HepG2 (cell line): ENCODE data around the gene PM20D1. TPM values are rescaled to one million over a fixed set of nuclear protein-coding genes. Genes with fewer than 3 reads are reported as not detected.
"Not testable (repeated sequence)": the region's sequence is repeated elsewhere in the genome, so short reads cannot be mapped to it uniquely, and the experiment has no call there.

Experiments used
- ATAC-seq: fragments of 200-7000 bp; cut with Tn5 transposase; 3 replicates; pipeline ENCODE4 v1.9.1; 2020; ENCODE audit warnings: mild to moderate bottlenecking, moderate library complexity
- BruUV-seq: library from RNA; stranded (reverse); fragments of 400-500 nt; replicated peaks from 2 replicates; lab custom pipeline; 2021; lab: Mats Ljungman, UMichigan
- CTCF ChIA-PET: fragments of 300-600 bp; formaldehyde crosslinking; extraction: SDS; loops from one replicate; lab custom pipeline; 2021; ENCODE audit warnings: low total read pairs, inconsistent platforms, low intra/inter-chr PET ratio; lab: Yijun Ruan, JAX
- POLR2A ChIA-PET: fragments of 350-600 bp; sonication (Branson Sonifier 250); formaldehyde crosslinking; loops from one replicate; lab custom pipeline; 2020; ENCODE audit warnings: antibody characterized with exemption, inconsistent platforms; lab: Yijun Ruan, JAX
- DNase-seq: peaks from one replicate; pipeline ENCODE4 v3.0.0-alpha.2; 2015; ENCODE audit warnings: low spot score
- FAIRE-seq: peaks from 3 replicates; lab custom pipeline; 2011; peaks lifted over from hg19 to GRCh38; lab: Jason Lieb, UNC
- H2AFZ ChIP-seq: one replicate; pipeline ENCODE4 v1.6.1; 2011; ENCODE audit warnings: low read length, inconsistent platforms
- H3K27ac ChIP-seq: fragments of 300-600 bp; 3 replicates; pipeline ENCODE4 v1.8.0; 2011; ENCODE audit warnings: mixed run types, mild to moderate bottlenecking, mixed read lengths, low read length, inconsistent platforms; ENCODE audit not compliant: insufficient read depth; ENCODE audit errors: extremely low read length
- H3K27me3 ChIP-seq, 2 experiments: fragments of 200-600 bp in 1 of 2; 2 replicates in 1 of 2; 3 replicates in 1 of 2; pipeline versions ENCODE4 v1.6.0 to v1.8.0; 2011; ENCODE audit warnings: low read length in 2 of 2, mild to moderate bottlenecking in 2 of 2, moderate library complexity in 2 of 2, inconsistent platforms in 1 of 2; ENCODE audit not compliant: insufficient read depth in 2 of 2, control insufficient read depth in 1 of 2
- H3K36me3 ChIP-seq, 2 experiments: fragments of 200-600 bp in 1 of 2; replicated peaks in 1 of 2; 2 replicates in 1 of 2; 3 replicates in 1 of 2; pipeline versions ENCODE4 v1.5.1 to v1.8.0; 2011; ENCODE audit warnings: low read length in 2 of 2, inconsistent platforms in 1 of 2; ENCODE audit not compliant: insufficient read depth in 2 of 2, control insufficient read depth in 1 of 2
- H3K4me1 ChIP-seq: 2 replicates; pipeline ENCODE4 v1.5.1; 2012; ENCODE audit warnings: low read length, inconsistent platforms; ENCODE audit not compliant: insufficient read depth
- H3K4me2 ChIP-seq: 2 replicates; pipeline ENCODE4 v1.6.0; 2011; ENCODE audit warnings: low read depth, low read length, inconsistent platforms
- H3K4me3 ChIP-seq, 3 experiments: fragments of 200-600 bp in 1 of 3; sonication (generic), shearing (Covaris generic) in 1 of 3; replicated peaks in 1 of 3; 2 replicates each; pipeline ENCODE4 v1.5.1; 2011 to 2016; ENCODE audit warnings: low read length in 3 of 3, inconsistent platforms in 2 of 3, low read depth in 2 of 3, mild to moderate bottlenecking in 2 of 3, control low read depth in 1 of 3, mixed read lengths in 1 of 3; ENCODE audit not compliant: insufficient read depth in 1 of 3
- H3K79me2 ChIP-seq: one replicate; pipeline ENCODE4 v1.6.1; 2011; ENCODE audit warnings: low read length, inconsistent platforms; ENCODE audit not compliant: insufficient read depth
- H3K9ac ChIP-seq: 2 replicates; pipeline ENCODE4 v1.6.0; 2011; ENCODE audit warnings: mild to moderate bottlenecking, low read depth, low read length, inconsistent platforms; ENCODE audit not compliant: insufficient read depth
- H3K9me3 ChIP-seq: 2 replicates; pipeline ENCODE4 v1.5.1; 2012; ENCODE audit warnings: mild to moderate bottlenecking, low read length
- H4K20me1 ChIP-seq: 2 replicates; pipeline ENCODE4 v1.6.0; 2011; ENCODE audit warnings: inconsistent platforms, mild to moderate bottlenecking, low read length, moderate library complexity; ENCODE audit not compliant: insufficient read depth
- FOXA1 ChIP-seq, 2 experiments: fragments of 450-650 bp in 1 of 2; sonication (generic) in 1 of 2; formaldehyde crosslinking in 1 of 2; IDR thresholded peaks; 2 replicates each; pipeline versions ENCODE4 v1.4.0 to v1.6.1; 2016 to 2020; ENCODE audit warnings: missing genetic modification reagents in 1 of 2
- ZC3H4 ChIP-seq: sonication (generic); formaldehyde crosslinking; IDR thresholded peaks from 2 replicates; pipeline ENCODE4 v1.4.0; 2020; ENCODE audit warnings: missing genetic modification reagents, borderline replicate concordance
- ZNF138 ChIP-seq: sonication (generic); formaldehyde crosslinking; IDR thresholded peaks from 2 replicates; pipeline ENCODE4 v1.5.0; 2020; ENCODE audit warnings: mild to moderate bottlenecking, low read depth, missing genetic modification reagents
- WGBS: methylation state at CpG from one replicate; pipeline ENCODE4 v1.1.6; 2017; ENCODE audit warnings: low lambda C conversion rate; 5-methylcytosine and 5-hydroxymethylcytosine counted together
- in situ Hi-C: cut with HindIII; loops from 2 replicates; pipeline ENCODE4 v1.10.0; 2017; ENCODE audit warnings: low pct_unique_long_range_greater_than_20kb; ENCODE audit not compliant: extremely low pct_ligation_motif_present
- intact Hi-C: fragments of 100-400 bp; cut with micrococcal nuclease; formaldehyde crosslinking; loops from one replicate; pipeline ENCODE4 v1.10.0; 2022; ENCODE audit not compliant: unreplicated experiment
- polyA plus RNA-seq, 8 experiments: library from polyadenylated mRNA; depleted of rRNA in 3 of 8; stranded (reverse) in 7 of 8; unstranded in 1 of 8; fragments of >200 nt; fragmentation: Illumina TruSeq in 4 of 8; extraction: Trizol in 4 of 8; gene quantifications; 2 replicates each; pipeline versions ENCODE4 v1.2.1 to v1.2.3, GENCODE V29; 2011 to 2016; ENCODE audit warnings: low read depth in 4 of 8, missing spikeins in 1 of 8, mixed read lengths in 1 of 8; ENCODE audit not compliant: insufficient read depth in 1 of 8
- total RNA-seq, 5 experiments: library from RNA; depleted of rRNA; stranded (reverse); fragments of >200 nt; fragmentation: Illumina TruSeq; extraction: Trizol; gene quantifications; 2 replicates each; pipeline ENCODE4 v1.2.3, GENCODE V29; 2016; ENCODE audit warnings: low read depth in 1 of 5
- TF ChIP-seq, protein P1 (sequence below): sonication (generic); formaldehyde crosslinking; IDR thresholded peaks from 2 replicates; pipeline ENCODE4 v1.8.0; 2022; ENCODE audit warnings: missing genetic modification reagents, mild to moderate bottlenecking, inconsistent platforms, borderline replicate concordance

Gene PM20D1
- total and polyA plus RNA-seq, 2 of the 13 experiments (the other 11 are each of a cell fraction or from before 2014, with no cell fraction given), result not detected

DNA sequence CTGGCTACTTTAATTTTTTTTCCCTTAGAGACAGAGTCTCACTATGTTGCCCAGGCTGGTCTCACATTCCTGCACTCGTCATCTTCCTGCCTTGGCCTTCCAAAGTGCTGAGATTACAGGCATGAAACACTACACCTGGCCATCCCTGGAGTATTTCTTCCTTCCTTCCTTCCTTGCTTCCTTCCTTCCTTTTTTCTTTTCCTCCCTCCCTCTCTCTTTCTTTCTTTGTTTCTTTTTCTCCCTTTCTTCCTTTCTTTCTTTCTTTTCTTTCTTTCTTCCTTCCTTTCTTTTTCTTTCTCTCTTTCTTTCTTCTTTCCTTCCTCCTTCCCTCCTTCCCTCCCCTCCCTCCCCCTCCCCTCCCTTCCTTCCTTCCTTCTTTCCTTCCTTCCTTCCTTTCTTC is 46.4 kb upstream of the PM20D1 start (continued):
- TF ChIP-seq, protein P1, sequence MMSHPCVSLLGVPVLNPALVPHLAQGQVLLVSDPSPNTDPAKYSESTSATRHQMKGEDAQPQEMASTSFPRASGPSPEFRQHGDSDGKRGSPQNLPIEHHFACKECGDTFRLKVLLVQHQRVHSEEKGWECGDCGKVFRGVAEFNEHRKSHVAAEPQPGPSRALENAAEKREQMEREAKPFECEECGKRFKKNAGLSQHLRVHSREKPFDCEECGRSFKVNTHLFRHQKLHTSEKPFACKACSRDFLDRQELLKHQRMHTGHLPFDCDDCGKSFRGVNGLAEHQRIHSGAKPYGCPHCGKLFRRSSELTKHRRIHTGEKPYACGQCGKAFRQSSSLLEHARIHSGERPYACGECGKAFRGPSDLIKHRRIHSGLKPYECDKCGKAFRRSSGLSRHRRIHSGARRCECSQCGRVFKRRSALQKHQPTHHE (CRISPR knock-in tag), result no peak
- TF ChIP-seq FOXA1 (IDR thresholded peaks at IDR 0.05) (no peak), FOXA1 (CRISPR knock-in tag; IDR thresholded peaks at IDR 0.05) (no peak), ZC3H4 (no peak), ZNF138 (CRISPR knock-in tag) (no peak)

DNA sequence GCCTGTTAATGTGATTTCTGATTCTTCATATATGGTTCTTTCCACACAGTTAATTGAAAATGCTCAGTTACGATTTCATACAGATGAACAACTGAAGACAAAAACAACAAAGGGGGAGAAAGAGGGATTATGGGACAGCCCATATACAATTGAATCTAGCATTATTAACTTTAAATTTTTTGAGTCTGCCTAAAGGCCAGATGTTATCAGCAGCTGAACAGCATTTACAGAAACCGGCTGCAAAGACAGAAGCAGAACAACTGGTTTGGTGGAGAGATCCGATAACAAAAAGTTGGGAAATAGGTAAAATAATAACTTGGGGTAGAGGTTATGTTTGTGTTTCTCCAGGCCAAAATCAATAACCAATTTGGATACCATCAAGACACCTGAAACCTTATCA is 44.2 kb upstream of the PM20D1 start:
- intact Hi-C loops, BruUV-seq: not testable (repeated sequence)

DNA sequence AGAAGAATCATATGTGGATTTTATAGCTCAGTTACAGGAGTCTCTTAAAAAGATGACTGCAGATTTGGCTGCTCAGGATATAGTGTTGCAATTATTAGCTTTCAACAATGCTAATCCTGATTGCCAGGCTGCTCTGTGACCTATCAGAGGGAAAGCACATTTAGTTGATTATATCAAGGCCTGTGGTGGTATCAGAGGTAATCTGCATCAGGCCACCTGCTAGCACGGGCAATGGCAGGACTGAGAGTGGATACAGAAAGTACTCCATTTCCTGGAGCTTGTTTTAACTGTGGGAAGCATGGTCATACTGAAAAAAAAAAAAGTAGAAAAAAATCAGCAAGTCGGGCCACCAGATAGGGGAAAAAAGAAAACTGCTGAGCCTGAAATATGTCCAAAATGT is 42.2 kb upstream of the PM20D1 start:
- H4K20me1 ChIP-seq, H3K4me1 ChIP-seq, intact Hi-C loops, H3K9ac ChIP-seq, POLR2A ChIA-PET, H3K27me3 ChIP-seq, H2AFZ ChIP-seq, DNase-seq, H3K9me3 ChIP-seq, H3K79me2 ChIP-seq, ATAC-seq, BruUV-seq, H3K36me3 ChIP-seq, H3K27ac ChIP-seq, in situ Hi-C loops, H3K4me2 ChIP-seq, CTCF ChIA-PET, H3K4me3 ChIP-seq, FAIRE-seq: not testable (repeated sequence)
- 0% methylated on average over 2 of the region's 2 CpGs for WGBS

More for the DNA sequence above, 44.2 kb upstream of the PM20D1 start:
- H3K27ac ChIP-seq, H3K4me3 ChIP-seq, H3K36me3 ChIP-seq, H3K79me2 ChIP-seq, FAIRE-seq, H3K4me1 ChIP-seq, H4K20me1 ChIP-seq, CTCF ChIA-PET, in situ Hi-C loops, H3K9me3 ChIP-seq, H3K4me2 ChIP-seq, H3K27me3 ChIP-seq, H3K9ac ChIP-seq, POLR2A ChIA-PET, ATAC-seq, H2AFZ ChIP-seq, DNase-seq: not testable (repeated sequence)
- 5% methylated on average over 3 of the region's 3 CpGs for WGBS

DNA sequence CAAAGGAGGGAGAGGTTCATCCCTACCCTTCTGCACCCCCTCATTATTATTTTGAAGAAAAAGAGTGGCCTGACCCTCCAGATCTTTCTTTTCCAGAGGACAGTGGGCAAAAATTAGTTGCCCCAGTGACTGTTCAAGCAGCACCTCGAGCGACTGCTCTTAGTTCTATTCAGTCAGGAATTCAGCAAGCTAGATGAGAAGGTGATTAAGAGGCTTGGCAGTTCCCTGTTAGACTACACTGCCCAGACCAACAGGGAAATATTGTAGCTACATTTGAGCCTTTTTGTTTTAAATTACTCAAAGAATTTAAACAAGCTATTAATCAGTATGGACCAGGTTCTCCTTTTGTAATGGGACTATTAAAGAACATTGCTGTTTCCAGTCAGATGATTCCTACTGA is 41.5 kb upstream of the PM20D1 start:
- FAIRE-seq, H3K36me3 ChIP-seq, H3K9ac ChIP-seq, BruUV-seq, H4K20me1 ChIP-seq, CTCF ChIA-PET, ATAC-seq, in situ Hi-C loops, H2AFZ ChIP-seq, POLR2A ChIA-PET, H3K79me2 ChIP-seq, H3K27ac ChIP-seq, H3K4me1 ChIP-seq, H3K4me2 ChIP-seq, H3K9me3 ChIP-seq, H3K4me3 ChIP-seq, DNase-seq, H3K27me3 ChIP-seq, intact Hi-C loops: not testable (repeated sequence)
- WGBS, result 22% methylated on average over 2 of the region's 2 CpGs
